Hepatocyte (in vitro differentiated cells): ENCODE data around the gene SPDYE4. TPM values are rescaled to one million over a fixed set of nuclear protein-coding genes. Genes with fewer than 3 reads are reported as not detected.
A peak's percentile ranks its signal among the peaks of the same experiment; 100 is the strongest.

Experiments
- DNase-seq: peaks from one replicate; pipeline ENCODE4 v3.0.0-alpha.2; 2016; ENCODE audit warnings: low spot score
- H2AFZ ChIP-seq: fragments of 200-600 bp; sonication (generic); 2 replicates; pipeline ENCODE4 v1.6.0; 2016; ENCODE audit warnings: antibody characterized with exemption, mild to moderate bottlenecking
- H3K27ac ChIP-seq: fragments of 200-600 bp; sonication (generic); 2 replicates; pipeline ENCODE4 v1.5.1; 2016; ENCODE audit warnings: mild to moderate bottlenecking
- H3K27me3 ChIP-seq: fragments of 200-600 bp; sonication (generic); 2 replicates; pipeline ENCODE4 v1.6.1; 2016
- H3K36me3 ChIP-seq: fragments of 200-600 bp; sonication (generic); replicated peaks from 2 replicates; pipeline ENCODE4 v1.5.1; 2016; ENCODE audit warnings: low read depth; ENCODE audit not compliant: insufficient read depth
- H3K4me1 ChIP-seq: fragments of 200-600 bp; sonication (generic); 2 replicates; pipeline ENCODE4 v1.5.1; 2016; ENCODE audit warnings: mild to moderate bottlenecking, moderate library complexity; ENCODE audit not compliant: insufficient read depth
- H3K4me2 ChIP-seq: fragments of 200-600 bp; sonication (generic); 2 replicates; pipeline ENCODE4 v1.6.0; 2016
- H3K4me3 ChIP-seq: fragments of 200-600 bp; sonication (generic); 2 replicates; pipeline ENCODE4 v1.5.1; 2016; ENCODE audit warnings: mild to moderate bottlenecking
- H3K79me2 ChIP-seq: fragments of 200-600 bp; sonication (generic); 2 replicates; pipeline ENCODE4 v1.6.0; 2017; ENCODE audit warnings: mild to moderate bottlenecking
- H3K9me2 ChIP-seq: fragments of 200-600 bp; sonication (generic); replicated peaks from 2 replicates; pipeline ENCODE4 v1.6.0; 2017; ENCODE audit warnings: mild to moderate bottlenecking; ENCODE audit not compliant: insufficient read depth
- H3K9me3 ChIP-seq: fragments of 200-600 bp; sonication (generic); 2 replicates; pipeline ENCODE4 v1.5.1; 2016; ENCODE audit warnings: low read depth, mild to moderate bottlenecking
- H4K20me1 ChIP-seq: fragments of 200-600 bp; sonication (generic); 2 replicates; pipeline ENCODE4 v1.6.0; 2016; ENCODE audit warnings: mild to moderate bottlenecking; ENCODE audit not compliant: insufficient read depth, poor library complexity, severe bottlenecking
- CTCF ChIP-seq: fragments of 200-600 bp; sonication (generic); IDR thresholded peaks from 2 replicates; pipeline ENCODE4 v1.5.1; 2016; ENCODE audit warnings: antibody characterized with exemption, mild to moderate bottlenecking; ENCODE audit not compliant: poor library complexity
- EZH2 ChIP-seq: fragments of 200-600 bp; sonication (generic); IDR thresholded peaks from 2 replicates; pipeline ENCODE4 v1.6.1; 2016; ENCODE audit warnings: antibody characterized with exemption, mild to moderate bottlenecking, borderline replicate concordance
- EZH2phosphoT487 ChIP-seq: fragments of 200-600 bp; sonication (generic); IDR thresholded peaks from one replicate; pipeline ENCODE4 v1.6.1; 2018; ENCODE audit warnings: antibody characterized with exemption, mild to moderate bottlenecking, low read depth, moderate library complexity; ENCODE audit not compliant: unreplicated experiment, severe bottlenecking
- WGBS: methylation state at CpG from one replicate; pipeline ENCODE4 v1.1.6; 2016; ENCODE audit warnings: low lambda C conversion rate; ENCODE audit errors: missing lambda C conversion rate; 5-methylcytosine and 5-hydroxymethylcytosine counted together
- polyA plus RNA-seq: library from polyadenylated mRNA; unstranded; fragments of >200 nt; fragmentation: Nextera tagmentation; extraction: Ambion mirVana; gene quantifications from 2 replicates; pipeline ENCODE4 v1.2.1, GENCODE V29; 2016
- total RNA-seq: library from RNA; depleted of rRNA; stranded (reverse); fragments of >200 nt; gene quantifications from 2 replicates; pipeline ENCODE4 v1.2.3, GENCODE V29; 2014

SPDYE4 gene
- total and polyA plus RNA-seq, 2 experiments from 2014 or later = not detected

GRCh38 chr17:8707332-8708024 lies 50.9 kb downstream of the SPDYE4 start:
- no peak overlapping the region for H2AFZ ChIP-seq
- H3K27me3 ChIP-seq = no peaks in the 10 kb centered on the region
- no peak overlapping the region for H3K4me3 ChIP-seq
- H3K79me2 ChIP-seq = no peaks in the 10 kb centered on the region
- peak overlapping the region; percentile 84 for H3K27ac ChIP-seq
- H3K9me3 ChIP-seq = no peaks in the 10 kb centered on the region
- H3K4me1 ChIP-seq = peaks cover 18% of the 10 kb centered on the region
- H3K36me3 ChIP-seq = no peaks in the 10 kb centered on the region
- H3K4me2 ChIP-seq = peak overlapping the region; percentile 45
- 47% methylated on average over 11 of the region's 11 CpGs for WGBS
- no peaks in the 10 kb centered on the region for H4K20me1 ChIP-seq
- H3K9me2 ChIP-seq = no peaks in the 10 kb centered on the region
- no peak for DNase-seq
- TF ChIP-seq EZH2phosphoT487 = no peak
- no peak for TF ChIP-seq CTCF
- no peak for TF ChIP-seq EZH2

DNA sequence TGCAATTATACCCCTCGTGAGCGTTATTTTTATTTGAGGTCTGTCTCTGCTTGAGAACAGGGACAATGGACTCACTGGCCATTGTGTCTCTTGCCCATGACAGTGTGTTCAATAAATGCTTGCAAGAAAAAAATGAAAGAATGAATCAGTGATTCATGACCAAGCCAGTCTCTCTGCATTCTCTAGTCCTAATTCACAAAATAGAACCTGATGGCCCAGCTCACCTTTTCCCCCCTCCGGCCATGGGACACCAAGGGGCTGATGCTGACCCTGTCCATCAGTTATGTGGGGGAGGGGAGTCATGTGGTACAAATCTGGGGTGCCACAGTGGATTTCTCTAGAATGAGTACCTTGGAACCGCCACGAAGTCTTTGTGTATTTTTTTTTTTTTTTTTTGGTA lies 51.9 kb downstream of the SPDYE4 start:
- Histone ChIP-seq H3K27ac (no peak overlapping the region), H3K36me3 (no peaks in the 10 kb centered on the region), H2AFZ (no peak overlapping the region), H3K4me2 (no peak overlapping the region), H3K4me3 (no peak overlapping the region), H4K20me1 (no peaks in the 10 kb centered on the region), H3K79me2 (no peaks in the 10 kb centered on the region), H3K27me3 (no peaks in the 10 kb centered on the region), H3K9me2 (no peaks in the 10 kb centered on the region), H3K4me1 (peaks cover 13% of the 10 kb centered on the region), H3K9me3 (no peaks in the 10 kb centered on the region)
- no peak for DNase-seq
- TF ChIP-seq EZH2 (no peak), EZH2phosphoT487 (no peak), CTCF (no peak)
- WGBS = 93% methylated on average over 5 of the region's 5 CpGs

DNA sequence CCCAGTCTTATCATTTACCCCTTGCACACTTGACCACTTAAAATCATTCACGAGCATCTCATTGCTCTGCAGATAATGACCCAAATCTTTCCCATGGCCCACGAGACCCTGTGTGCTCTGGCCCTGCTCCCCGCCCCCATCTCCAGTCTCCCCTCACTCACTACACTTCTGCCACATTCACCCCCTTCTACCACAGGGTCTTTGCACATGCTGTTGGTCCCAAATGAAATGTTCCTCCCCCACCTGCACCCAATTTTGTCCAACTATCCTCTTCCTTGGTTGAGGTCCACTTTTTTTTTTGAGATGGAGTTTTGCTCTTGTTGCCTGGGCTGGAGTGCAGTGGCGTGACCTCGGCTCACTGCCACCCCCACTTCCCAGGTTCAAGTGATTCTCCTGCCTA lies 52.9 kb downstream of the SPDYE4 start:
- no peaks in the 10 kb centered on the region for H3K27me3 ChIP-seq
- no peak overlapping the region for H2AFZ ChIP-seq
- peaks cover 13% of the 10 kb centered on the region for H3K4me1 ChIP-seq
- H3K36me3 ChIP-seq = no peaks in the 10 kb centered on the region
- no peaks in the 10 kb centered on the region for H3K9me3 ChIP-seq
- TF ChIP-seq CTCF (no peak), EZH2phosphoT487 (no peak), EZH2 (no peak)
- no peak overlapping the region for H3K27ac ChIP-seq
- H4K20me1 ChIP-seq = no peaks in the 10 kb centered on the region
- 91% methylated on average over 5 of the region's 5 CpGs for WGBS
- no peaks in the 10 kb centered on the region for H3K79me2 ChIP-seq
- H3K9me2 ChIP-seq = no peaks in the 10 kb centered on the region
- no peak overlapping the region for H3K4me2 ChIP-seq
- H3K4me3 ChIP-seq = no peak overlapping the region
- DNase-seq = no peak
